K562 (cell line): Measurements from ENCODE around the gene MEOX2. TPM values are rescaled to one million over a fixed set of nuclear protein-coding genes. Genes with fewer than 3 reads are reported as not detected.
A peak's percentile ranks its signal among the peaks of the same experiment; 100 is the strongest.

Source experiments
- ATF7 ChIP-seq: fragments of 450-650 bp; IDR thresholded peaks from 2 replicates; pipeline ENCODE4 v1.7.1; 2014; ENCODE audit warnings: mild to moderate bottlenecking, moderate library complexity
- BACH1 ChIP-seq: fragments of 200-800 bp; sonication (Bioruptor generic); IDR thresholded peaks from 2 replicates; pipeline ENCODE4 v1.6.1; 2016; ENCODE audit warnings: missing genetic modification characterization, missing compliant biosample characterization
- C11orf30 ChIP-seq: fragments of 450-650 bp; IDR thresholded peaks from 2 replicates; pipeline ENCODE4 v1.6.1; 2016; ENCODE audit warnings: low read depth, mild to moderate bottlenecking
- FIP1L1 ChIP-seq: fragments of 200-400 bp; formaldehyde crosslinking; IDR thresholded peaks from 2 replicates; pipeline ENCODE4 v1.6.1; 2018; ENCODE audit warnings: mild to moderate bottlenecking, low read depth, low read length; ENCODE audit not compliant: poor library complexity, severe bottlenecking
- GABPB1 ChIP-seq: sonication (generic); formaldehyde crosslinking; IDR thresholded peaks from 2 replicates; pipeline ENCODE4 v1.8.0; 2022; ENCODE audit warnings: mild to moderate bottlenecking, missing genetic modification reagents
- MAFF ChIP-seq: IDR thresholded peaks from 2 replicates; pipeline ENCODE4 v1.6.1; 2012; ENCODE audit warnings: low read length, improper control_type of control experiment
- MAFK ChIP-seq: IDR thresholded peaks from 2 replicates; pipeline ENCODE4 v1.6.1; 2011; ENCODE audit warnings: low read length, improper control_type of control experiment
- MTF1 ChIP-seq: fragments of 250-450 bp; sonication (Bioruptor Pico); IDR thresholded peaks from 2 replicates; pipeline ENCODE4 v1.9.0; 2021; ENCODE audit warnings: moderate library complexity, mild to moderate bottlenecking, inconsistent platforms, borderline replicate concordance
- NCOR1 ChIP-seq: fragments of 450-650 bp; IDR thresholded peaks from 2 replicates; pipeline ENCODE4 v1.6.1; 2016; ENCODE audit warnings: mild to moderate bottlenecking, moderate library complexity
- POLR3A ChIP-seq: IDR thresholded peaks from 2 replicates; pipeline ENCODE4 v1.6.1; 2011; ENCODE audit warnings: borderline replicate concordance, mild to moderate bottlenecking, moderate library complexity; ENCODE audit not compliant: insufficient read length, insufficient read depth; ENCODE audit errors: extremely low read depth
- RAD21 ChIP-seq, 2 experiments: fragments of 250-450 bp in 1 of 2; fragments of 450-650 bp in 1 of 2; sonication (Bioruptor Pico) in 1 of 2; formaldehyde crosslinking in 1 of 2; IDR thresholded peaks in 1 of 2; conservative IDR thresholded peaks in 1 of 2; 2 replicates each; pipeline versions ENCODE4 v1.4.0 to v1.8.0; 2020 to 2022; ENCODE audit warnings: mild to moderate bottlenecking in 2 of 2, moderate library complexity in 1 of 2
- ZNF316 ChIP-seq: fragments of 450-650 bp; IDR thresholded peaks from 2 replicates; pipeline ENCODE4 v1.6.1; 2016
- ZNF77 ChIP-seq: fragments of 250-450 bp; sonication (Bioruptor Pico); IDR thresholded peaks from 2 replicates; pipeline ENCODE4 v1.5.0; 2020
- polyA plus RNA-seq, 8 experiments: library from polyadenylated mRNA; depleted of rRNA in 4 of 8; stranded (reverse) in 5 of 8; unstranded in 3 of 8; fragments of >200 nt; fragmentation: Nextera tagmentation in 2 of 8; fragmentation: Illumina TruSeq in 1 of 8; extraction: Ambion mirVana in 2 of 8; extraction: Trizol in 1 of 8; gene quantifications; 2 replicates each; pipeline versions ENCODE4 v1.2.1 to v1.2.3, GENCODE V29; 2011 to 2014; ENCODE audit warnings: inconsistent platforms in 1 of 8, missing spikeins in 1 of 8
- total RNA-seq, 7 experiments: library from RNA; depleted of rRNA in 6 of 7; stranded (reverse); fragments of >200 nt in 6 of 7; fragmentation: Illumina TruSeq in 2 of 7; extraction: Trizol in 2 of 7; gene quantifications; 2 replicates each; pipeline versions ENCODE4 v1.2.1 to v1.2.3, GENCODE V29; 2011 to 2021; ENCODE audit warnings: low replicate concordance in 1 of 7
- TF ChIP-seq, protein P1 (sequence below): fragments of 250-450 bp; sonication (Bioruptor Pico); IDR thresholded peaks from 2 replicates; pipeline ENCODE4 v1.8.0; 2021; ENCODE audit warnings: borderline replicate concordance, mild to moderate bottlenecking, moderate library complexity; ENCODE audit not compliant: poor library complexity, severe bottlenecking
- TF ChIP-seq, protein P2 (sequence below), 2 experiments: fragments of 450-650 bp; conservative IDR thresholded peaks; 2 replicates each; pipeline ENCODE4 v1.6.1; 2017; ENCODE audit warnings: mild to moderate bottlenecking in 2 of 2, moderate library complexity in 2 of 2
- TF ChIP-seq, protein P3 (sequence below): fragments of 450-650 bp; formaldehyde crosslinking; IDR thresholded peaks from 2 replicates; pipeline ENCODE4 v1.4.0; 2022; ENCODE audit warnings: missing genetic modification characterization
- TF ChIP-seq, protein P4 (sequence below): IDR thresholded peaks from 2 replicates; pipeline ENCODE4 v1.6.1; 2012; ENCODE audit warnings: low read depth, low read length, improper control_type of control experiment, borderline replicate concordance
- TF ChIP-seq, protein P5 (sequence below): fragments of 450-650 bp; formaldehyde crosslinking; IDR thresholded peaks from 2 replicates; pipeline ENCODE4 v1.4.0; 2020; ENCODE audit warnings: mild to moderate bottlenecking, mixed read lengths
- TF ChIP-seq, protein P6 (sequence below): sonication (generic); formaldehyde crosslinking; IDR thresholded peaks from 2 replicates; pipeline ENCODE4 v1.8.0; 2022; ENCODE audit warnings: mild to moderate bottlenecking, missing genetic modification reagents

Gene MEOX2
- total and polyA plus RNA-seq, 9 of the 15 experiments (the other 6 are each of a cell fraction or from before 2014, with no cell fraction given), result not detected

DNA sequence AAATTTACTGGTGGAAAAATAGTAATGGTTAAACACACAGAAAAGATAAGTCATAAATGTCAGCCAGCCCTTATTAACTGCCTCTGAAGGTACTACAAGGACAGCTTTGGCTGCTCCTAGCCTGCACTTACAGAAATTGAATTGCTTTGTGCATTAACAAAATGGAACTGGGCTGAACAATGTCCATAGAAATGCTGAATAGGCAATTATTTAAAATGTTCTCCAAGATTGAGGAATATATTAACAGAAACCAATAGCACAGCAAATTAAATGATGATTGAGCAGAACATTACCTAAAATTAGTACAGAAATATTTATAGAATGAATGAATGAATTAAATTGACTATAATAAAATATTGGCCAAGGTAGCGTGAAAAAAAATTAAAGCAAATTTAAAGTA lies 82.3 kb downstream of the MEOX2 start (continued):
- TF ChIP-seq POLR3A (no peak), MTF1 (no peak), FIP1L1 (no peak), MAFK (peak; percentile 88), RAD21 (CRISPR knock-in tag; conservative IDR thresholded peaks at IDR 0.05 in 1 of 2, IDR thresholded peaks at IDR 0.05 in 1 of 2) (no peak), ZNF77 (no peak), ATF7 (no peak), NCOR1 (no peak), ZNF316 (peak; percentile 90), BACH1 (tag) (no peak), MAFF (peak; percentile 84), C11orf30 (peak; percentile 77), GABPB1 (no peak)
- TF ChIP-seq, protein P1, sequence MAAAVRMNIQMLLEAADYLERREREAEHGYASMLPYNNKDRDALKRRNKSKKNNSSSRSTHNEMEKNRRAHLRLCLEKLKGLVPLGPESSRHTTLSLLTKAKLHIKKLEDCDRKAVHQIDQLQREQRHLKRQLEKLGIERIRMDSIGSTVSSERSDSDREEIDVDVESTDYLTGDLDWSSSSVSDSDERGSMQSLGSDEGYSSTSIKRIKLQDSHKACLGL (CRISPR knock-in tag), result no peak
- TF ChIP-seq, protein P2, sequence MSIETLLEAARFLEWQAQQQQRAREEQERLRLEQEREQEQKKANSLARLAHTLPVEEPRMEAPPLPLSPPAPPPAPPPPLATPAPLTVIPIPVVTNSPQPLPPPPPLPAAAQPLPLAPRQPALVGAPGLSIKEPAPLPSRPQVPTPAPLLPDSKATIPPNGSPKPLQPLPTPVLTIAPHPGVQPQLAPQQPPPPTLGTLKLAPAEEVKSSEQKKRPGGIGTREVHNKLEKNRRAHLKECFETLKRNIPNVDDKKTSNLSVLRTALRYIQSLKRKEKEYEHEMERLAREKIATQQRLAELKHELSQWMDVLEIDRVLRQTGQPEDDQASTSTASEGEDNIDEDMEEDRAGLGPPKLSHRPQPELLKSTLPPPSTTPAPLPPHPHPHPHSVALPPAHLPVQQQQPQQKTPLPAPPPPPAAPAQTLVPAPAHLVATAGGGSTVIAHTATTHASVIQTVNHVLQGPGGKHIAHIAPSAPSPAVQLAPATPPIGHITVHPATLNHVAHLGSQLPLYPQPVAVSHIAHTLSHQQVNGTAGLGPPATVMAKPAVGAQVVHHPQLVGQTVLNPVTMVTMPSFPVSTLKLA (conservative IDR thresholded peaks at IDR 0.05), result no peak
- TF ChIP-seq, protein P3, sequence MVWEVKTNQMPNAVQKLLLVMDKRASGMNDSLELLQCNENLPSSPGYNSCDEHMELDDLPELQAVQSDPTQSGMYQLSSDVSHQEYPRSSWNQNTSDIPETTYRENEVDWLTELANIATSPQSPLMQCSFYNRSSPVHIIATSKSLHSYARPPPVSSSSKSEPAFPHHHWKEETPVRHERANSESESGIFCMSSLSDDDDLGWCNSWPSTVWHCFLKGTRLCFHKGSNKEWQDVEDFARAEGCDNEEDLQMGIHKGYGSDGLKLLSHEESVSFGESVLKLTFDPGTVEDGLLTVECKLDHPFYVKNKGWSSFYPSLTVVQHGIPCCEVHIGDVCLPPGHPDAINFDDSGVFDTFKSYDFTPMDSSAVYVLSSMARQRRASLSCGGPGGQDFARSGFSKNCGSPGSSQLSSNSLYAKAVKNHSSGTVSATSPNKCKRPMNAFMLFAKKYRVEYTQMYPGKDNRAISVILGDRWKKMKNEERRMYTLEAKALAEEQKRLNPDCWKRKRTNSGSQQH, result no peak
- TF ChIP-seq, protein P4, sequence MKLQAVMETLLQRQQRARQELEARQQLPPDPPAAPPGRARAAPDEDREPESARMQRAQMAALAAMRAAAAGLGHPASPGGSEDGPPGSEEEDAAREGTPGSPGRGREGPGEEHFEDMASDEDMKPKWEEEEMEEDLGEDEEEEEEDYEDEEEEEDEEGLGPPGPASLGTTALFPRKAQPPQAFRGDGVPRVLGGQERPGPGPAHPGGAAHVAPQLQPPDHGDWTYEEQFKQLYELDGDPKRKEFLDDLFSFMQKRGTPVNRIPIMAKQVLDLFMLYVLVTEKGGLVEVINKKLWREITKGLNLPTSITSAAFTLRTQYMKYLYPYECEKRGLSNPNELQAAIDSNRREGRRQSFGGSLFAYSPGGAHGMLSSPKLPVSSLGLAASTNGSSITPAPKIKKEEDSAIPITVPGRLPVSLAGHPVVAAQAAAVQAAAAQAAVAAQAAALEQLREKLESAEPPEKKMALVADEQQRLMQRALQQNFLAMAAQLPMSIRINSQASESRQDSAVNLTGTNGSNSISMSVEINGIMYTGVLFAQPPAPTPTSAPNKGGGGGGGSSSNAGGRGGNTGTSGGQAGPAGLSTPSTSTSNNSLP, result no peak
- TF ChIP-seq, protein P5, sequence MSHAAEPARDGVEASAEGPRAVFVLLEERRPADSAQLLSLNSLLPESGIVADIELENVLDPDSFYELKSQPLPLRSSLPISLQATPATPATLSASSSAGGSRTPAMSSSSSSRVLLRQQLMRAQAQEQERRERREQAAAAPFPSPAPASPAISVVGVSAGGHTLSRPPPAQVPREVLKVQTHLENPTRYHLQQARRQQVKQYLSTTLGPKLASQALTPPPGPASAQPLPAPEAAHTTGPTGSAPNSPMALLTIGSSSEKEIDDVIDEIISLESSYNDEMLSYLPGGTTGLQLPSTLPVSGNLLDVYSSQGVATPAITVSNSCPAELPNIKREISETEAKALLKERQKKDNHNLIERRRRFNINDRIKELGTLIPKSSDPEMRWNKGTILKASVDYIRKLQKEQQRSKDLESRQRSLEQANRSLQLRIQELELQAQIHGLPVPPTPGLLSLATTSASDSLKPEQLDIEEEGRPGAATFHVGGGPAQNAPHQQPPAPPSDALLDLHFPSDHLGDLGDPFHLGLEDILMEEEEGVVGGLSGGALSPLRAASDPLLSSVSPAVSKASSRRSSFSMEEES (CRISPR knock-in tag), result no peak
- TF ChIP-seq, protein P6, sequence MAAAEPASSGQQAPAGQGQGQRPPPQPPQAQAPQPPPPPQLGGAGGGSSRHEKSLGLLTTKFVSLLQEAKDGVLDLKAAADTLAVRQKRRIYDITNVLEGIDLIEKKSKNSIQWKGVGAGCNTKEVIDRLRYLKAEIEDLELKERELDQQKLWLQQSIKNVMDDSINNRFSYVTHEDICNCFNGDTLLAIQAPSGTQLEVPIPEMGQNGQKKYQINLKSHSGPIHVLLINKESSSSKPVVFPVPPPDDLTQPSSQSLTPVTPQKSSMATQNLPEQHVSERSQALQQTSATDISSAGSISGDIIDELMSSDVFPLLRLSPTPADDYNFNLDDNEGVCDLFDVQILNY (CRISPR knock-in tag), result no peak
